ENCODE measurements around the gene POLN. TPM values are rescaled to one million over a fixed set of nuclear protein-coding genes. Genes with fewer than 3 reads are reported as not detected.
A peak's percentile ranks its signal among the peaks of the same experiment; 100 is the strongest.

POLN gene
- total and polyA plus RNA-seq, 8 donors = 0.29 to 5.1 (median 1.4) TPM; not detected in 2

DNA sequence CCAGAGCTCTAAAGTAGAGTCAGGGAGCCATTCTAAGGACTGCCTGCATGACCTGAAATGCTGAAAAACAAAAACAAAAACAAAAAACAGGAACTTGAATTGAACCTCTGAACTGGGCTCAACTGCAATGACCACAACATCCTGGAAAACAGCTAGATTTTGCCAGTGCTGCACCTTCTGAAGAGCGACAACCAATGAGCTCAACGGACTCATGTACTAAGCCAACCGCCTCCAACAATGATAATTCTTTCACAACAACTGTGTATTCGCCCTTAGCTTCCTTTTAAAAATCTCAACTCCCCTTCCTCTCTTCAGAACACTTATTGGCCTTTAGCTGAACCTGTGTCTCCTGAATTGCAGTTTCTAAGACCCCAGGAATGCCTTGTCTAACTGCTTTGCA, 69.8 kb downstream of the POLN start:
- intact Hi-C loops (cut with DNase I; ENCODE audit: low total_unique reads) = no loop called here
- no peak for TF ChIP-seq POLR2AphosphoS5 (IDR thresholded peaks at IDR 0.05)
- TF ChIP-seq POLR2A (IDR thresholded peaks at IDR 0.05) = no peak
- TF ChIP-seq, protein P1, sequence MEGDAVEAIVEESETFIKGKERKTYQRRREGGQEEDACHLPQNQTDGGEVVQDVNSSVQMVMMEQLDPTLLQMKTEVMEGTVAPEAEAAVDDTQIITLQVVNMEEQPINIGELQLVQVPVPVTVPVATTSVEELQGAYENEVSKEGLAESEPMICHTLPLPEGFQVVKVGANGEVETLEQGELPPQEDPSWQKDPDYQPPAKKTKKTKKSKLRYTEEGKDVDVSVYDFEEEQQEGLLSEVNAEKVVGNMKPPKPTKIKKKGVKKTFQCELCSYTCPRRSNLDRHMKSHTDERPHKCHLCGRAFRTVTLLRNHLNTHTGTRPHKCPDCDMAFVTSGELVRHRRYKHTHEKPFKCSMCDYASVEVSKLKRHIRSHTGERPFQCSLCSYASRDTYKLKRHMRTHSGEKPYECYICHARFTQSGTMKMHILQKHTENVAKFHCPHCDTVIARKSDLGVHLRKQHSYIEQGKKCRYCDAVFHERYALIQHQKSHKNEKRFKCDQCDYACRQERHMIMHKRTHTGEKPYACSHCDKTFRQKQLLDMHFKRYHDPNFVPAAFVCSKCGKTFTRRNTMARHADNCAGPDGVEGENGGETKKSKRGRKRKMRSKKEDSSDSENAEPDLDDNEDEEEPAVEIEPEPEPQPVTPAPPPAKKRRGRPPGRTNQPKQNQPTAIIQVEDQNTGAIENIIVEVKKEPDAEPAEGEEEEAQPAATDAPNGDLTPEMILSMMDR (IDR thresholded peaks at IDR 0.05) = no peak
- no peak for TF ChIP-seq EP300 (IDR thresholded peaks at IDR 0.05)
- H3K9me3 ChIP-seq = no peaks in the 10 kb centered on the region
- no peak overlapping the region for H3K4me3 ChIP-seq
- peaks cover 4 to 26% (median 13%) of the 10 kb centered on the region in 4 donors for H3K4me1 ChIP-seq
- no peak overlapping the region for H3K27ac ChIP-seq
- 81 to 92% (median 83%) methylated on average over 4 of the region's 4 CpGs for WGBS, 5 donors
- peaks cover 0 to 20% (median 3%) of the 10 kb centered on the region in 4 donors for H3K36me3 ChIP-seq
- DNase-seq = peak in 1 of 2 donors; percentile 31
- H3K27me3 ChIP-seq = no peaks in the 10 kb centered on the region

DNA sequence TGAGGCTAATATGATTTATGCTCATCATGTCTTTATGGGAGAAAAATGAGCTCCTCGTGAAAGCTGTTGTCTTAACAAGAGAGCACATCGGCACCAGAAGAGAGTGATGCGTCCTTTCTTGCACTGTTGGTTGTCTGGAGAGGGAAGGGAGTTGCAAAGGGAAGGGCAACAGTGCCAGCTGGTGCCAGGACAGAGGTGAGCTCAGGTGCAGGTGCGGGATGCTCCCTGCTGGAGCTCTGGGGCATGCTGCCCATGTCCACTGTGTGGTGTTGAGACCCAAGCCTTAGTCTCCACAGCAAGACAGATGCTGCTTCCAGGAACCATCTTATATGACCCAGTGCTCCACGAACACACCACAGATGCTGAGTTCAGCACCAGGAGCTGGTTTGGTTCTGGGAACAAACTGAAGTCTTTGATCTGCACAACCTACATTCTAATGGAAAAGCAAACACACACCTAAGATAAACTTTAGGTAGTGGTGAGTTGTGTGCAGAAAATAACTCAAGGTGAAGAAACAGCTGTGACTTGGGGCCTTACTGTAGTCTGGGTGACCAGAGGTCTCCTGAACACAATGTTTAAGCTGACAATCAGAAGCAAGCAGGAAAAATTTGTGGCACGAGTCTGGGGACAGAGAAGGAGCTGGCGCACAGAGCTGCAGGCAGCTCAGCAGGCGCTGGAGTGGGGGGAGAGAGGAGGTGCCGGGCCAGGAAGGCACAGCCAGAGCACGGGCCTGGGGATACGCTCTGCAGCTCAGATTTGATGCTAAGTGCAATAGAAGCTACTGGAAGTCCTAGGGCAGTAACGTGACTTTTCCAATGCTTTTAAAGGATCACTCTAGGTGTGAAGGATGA, 73.2 kb downstream of the POLN start:
- 35 to 57% (median 42%) methylated on average over 12 of the region's 12 CpGs for WGBS, 5 donors
- Histone ChIP-seq H3K4me3 (no peak overlapping the region), H3K36me3 (peaks cover 0 to 34% (median 9%) of the 10 kb centered on the region in 4 donors), H3K27ac (peak overlapping the region in 3 of 5 donors; percentile 38 to 50 (median 47)), H3K9me3 (no peaks in the 10 kb centered on the region), H3K27me3 (no peaks in the 10 kb centered on the region), H3K4me1 (peaks cover 4 to 26% (median 13%) of the 10 kb centered on the region in 4 donors)
- DNase-seq = peak; percentile 55 to 59
- intact Hi-C loops (cut with DNase I; ENCODE audit: low total_unique reads) = no loop called here
- TF ChIP-seq EP300 (IDR thresholded peaks at IDR 0.05) (no peak), POLR2A (IDR thresholded peaks at IDR 0.05) (no peak), POLR2AphosphoS5 (IDR thresholded peaks at IDR 0.05) (peak in 1 of 3 donors; percentile 48)
- TF ChIP-seq, protein P1 (IDR thresholded peaks at IDR 0.05) = peak in 1 of 7 experiments; percentile 10

DNA sequence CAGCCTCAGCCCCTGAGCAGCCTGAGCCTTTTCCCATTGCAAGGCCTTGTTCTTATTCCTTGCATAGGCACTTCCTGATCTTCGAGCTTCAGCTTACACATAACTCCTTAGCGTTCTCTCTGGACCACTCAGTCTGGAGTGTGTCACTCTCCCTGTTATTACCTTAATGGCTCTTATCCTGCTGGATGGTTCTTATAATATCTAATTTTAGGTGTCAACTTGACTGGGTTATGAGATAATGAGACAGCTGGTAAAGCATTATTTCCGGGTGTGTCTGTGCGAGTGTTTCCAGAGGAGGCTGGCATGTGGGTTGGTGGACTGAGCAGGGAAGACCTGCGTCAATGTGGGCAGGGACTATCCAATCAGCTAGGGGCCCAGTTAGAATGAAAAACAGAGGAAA, 75.7 kb downstream of the POLN start:
- 74 to 84% (median 82%) methylated on average over 5 of the region's 5 CpGs for WGBS, 5 donors
- Histone ChIP-seq H3K4me3 (no peak overlapping the region), H3K4me1 (peaks cover 4 to 16% (median 6%) of the 10 kb centered on the region in 4 donors), H3K27ac (no peak overlapping the region), H3K27me3 (no peaks in the 10 kb centered on the region), H3K9me3 (no peaks in the 10 kb centered on the region), H3K36me3 (peaks cover 0 to 34% (median 9%) of the 10 kb centered on the region in 4 donors)
- intact Hi-C loops (cut with DNase I; ENCODE audit: low total_unique reads) = no loop called here
- peak in 1 of 2 donors; percentile 30 for DNase-seq
- no peak for TF ChIP-seq POLR2AphosphoS5 (IDR thresholded peaks at IDR 0.05)
- TF ChIP-seq, protein P1 (IDR thresholded peaks at IDR 0.05) = no peak
- TF ChIP-seq POLR2A (IDR thresholded peaks at IDR 0.05) = no peak
- no peak for TF ChIP-seq EP300 (IDR thresholded peaks at IDR 0.05)

DNA sequence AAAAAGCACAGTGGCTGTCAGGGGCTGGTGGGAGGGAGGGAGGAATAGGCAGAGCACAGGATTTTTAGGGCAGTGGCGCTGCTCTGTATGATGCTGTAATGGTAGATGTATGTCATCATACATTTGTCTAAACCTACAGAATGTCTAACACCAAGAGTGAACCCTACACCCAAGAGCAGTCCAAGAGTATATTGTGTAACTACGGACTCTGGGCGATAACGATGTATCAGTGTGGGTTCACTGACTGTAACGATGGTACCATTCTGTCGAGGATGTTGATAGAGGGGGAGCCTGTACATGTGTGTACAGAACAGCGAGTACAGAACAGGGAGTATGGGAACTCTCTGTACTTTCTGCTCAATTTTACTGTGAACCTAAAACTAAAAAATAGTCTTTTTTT, 76.5 kb downstream of the POLN start:
- Histone ChIP-seq H3K36me3 (peaks cover 0 to 31% (median 8%) of the 10 kb centered on the region in 4 donors), H3K27me3 (no peaks in the 10 kb centered on the region), H3K4me1 (peaks cover 4 to 16% (median 6%) of the 10 kb centered on the region in 4 donors), H3K27ac (no peak overlapping the region), H3K4me3 (no peak overlapping the region), H3K9me3 (no peaks in the 10 kb centered on the region)
- no peak for DNase-seq
- intact Hi-C loops (cut with DNase I; ENCODE audit: low total_unique reads) = no loop called here
- 96 to 99% (median 97%) methylated on average over 7 of the region's 7 CpGs for WGBS, 5 donors
- TF ChIP-seq POLR2AphosphoS5 (IDR thresholded peaks at IDR 0.05) = no peak
- no peak for TF ChIP-seq POLR2A (IDR thresholded peaks at IDR 0.05)
- TF ChIP-seq, protein P1 (IDR thresholded peaks at IDR 0.05) = no peak
- TF ChIP-seq EP300 (IDR thresholded peaks at IDR 0.05) = no peak

All from stomach (tissue), 9 donors.